A673 (cell line): ENCODE measurements around the gene SLC7A8. TPM values are rescaled to one million over a fixed set of nuclear protein-coding genes. Genes with fewer than 3 reads are reported as not detected.
A peak's percentile ranks its signal among the peaks of the same experiment; 100 is the strongest.

ENCODE experiments used
- BruUV-seq: library from RNA; stranded (reverse); fragments of 400-500 nt; replicated peaks from 2 replicates; lab custom pipeline; 2021; lab: Mats Ljungman, UMichigan
- CTCF ChIA-PET: fragments of 300-600 bp; sonication (Branson Sonifier 250); formaldehyde crosslinking; loops from one replicate; lab custom pipeline; 2022; ENCODE audit warnings: antibody characterized with exemption; lab: Charles Lee
- POLR2A ChIA-PET: fragments of 300-600 bp; sonication (Branson Sonifier 250); formaldehyde crosslinking; loops from one replicate; lab custom pipeline; 2022; ENCODE audit warnings: antibody characterized with exemption; ENCODE audit not compliant: low non-redundant PET; lab: Charles Lee
- DNase-seq: peaks from one replicate; pipeline ENCODE4 v3.0.0-alpha.2; 2015; ENCODE audit warnings: low spot score
- H3K27ac ChIP-seq: fragments of 200-600 bp; sonication (generic); 2 replicates; pipeline ENCODE4 v1.5.1; 2016; ENCODE audit warnings: mixed run types, low read depth, mild to moderate bottlenecking, mixed read lengths, antibody characterized with exemption, low read length; ENCODE audit not compliant: poor library complexity, severe bottlenecking
- H3K27me3 ChIP-seq: fragments of 200-600 bp; sonication (generic); replicated peaks from 2 replicates; pipeline ENCODE4 v1.6.1; 2017; ENCODE audit warnings: mixed run types, low read depth, mild to moderate bottlenecking, mixed read lengths, antibody characterized with exemption, low read length; ENCODE audit not compliant: insufficient read depth, poor library complexity
- H3K36me3 ChIP-seq: fragments of 200-600 bp; sonication (generic); 2 replicates; pipeline ENCODE4 v1.6.1; 2016; ENCODE audit warnings: mixed run types, mild to moderate bottlenecking, mixed read lengths, antibody characterized with exemption, low read length; ENCODE audit not compliant: insufficient read depth, poor library complexity, severe bottlenecking
- H3K4me1 ChIP-seq: fragments of 200-600 bp; sonication (generic); 2 replicates; pipeline ENCODE4 v1.6.1; 2017; ENCODE audit warnings: mixed run types, mild to moderate bottlenecking, mixed read lengths, antibody characterized with exemption, low read length; ENCODE audit not compliant: insufficient read depth, poor library complexity, severe bottlenecking
- H3K4me3 ChIP-seq: fragments of 200-600 bp; sonication (generic); 2 replicates; pipeline ENCODE4 v1.5.1; 2016; ENCODE audit warnings: low read depth, mixed run types, mild to moderate bottlenecking, mixed read lengths, low read length; ENCODE audit not compliant: poor library complexity, severe bottlenecking
- H3K9me3 ChIP-seq: fragments of 200-600 bp; sonication (generic); 2 replicates; pipeline ENCODE4 v1.6.1; 2016; ENCODE audit warnings: mixed run types, low read depth, mild to moderate bottlenecking, mixed read lengths, antibody characterized with exemption, low read length; ENCODE audit not compliant: poor library complexity, severe bottlenecking
- CTCF ChIP-seq: fragments of 300-800, 200-600 bp; sonication (generic); conservative IDR thresholded peaks from 2 replicates; pipeline ENCODE4 v1.5.1; 2017; ENCODE audit warnings: low read depth, mild to moderate bottlenecking, antibody characterized with exemption, low read length, moderate library complexity, mixed read lengths
- EZH2 ChIP-seq: fragments of 200-600 bp; sonication (generic); IDR thresholded peaks from 2 replicates; pipeline ENCODE4 v1.6.1; 2017; ENCODE audit warnings: borderline replicate concordance, low read depth, mild to moderate bottlenecking, mixed read lengths, antibody characterized with exemption, low read length; ENCODE audit not compliant: poor library complexity, severe bottlenecking
- intact Hi-C: fragments of 100-400 bp; cut with micrococcal nuclease; formaldehyde crosslinking; loops from one replicate; pipeline ENCODE4 v1.10.0; 2022; ENCODE audit not compliant: unreplicated experiment
- total RNA-seq: library from RNA; stranded (reverse); gene quantifications from 2 replicates; pipeline ENCODE4 v1.2.3, GENCODE V29; 2021

The SLC7A8 gene
- total RNA-seq, 1 experiment from 2014 or later: 18.3 TPM

- no TSS peak for BruUV-seq
- no peak for DNase-seq
- TF ChIP-seq EZH2: no peak
- TF ChIP-seq CTCF: no peak
- H3K4me3 ChIP-seq: no peak overlapping the region
- no peaks in the 10 kb centered on the region for H3K4me1 ChIP-seq
- no peaks in the 10 kb centered on the region for H3K27me3 ChIP-seq
- intact Hi-C loops: loop anchor here (1.0 to 5.0 kb wide), 2 partner anchors 68 to 196 kb away; no protein-coding TSS in a partner anchor
- no peak overlapping the region for H3K27ac ChIP-seq
- ChIA-PET POLR2A (interaction anchor here (0.7 kb wide), 1 partner anchor 82 kb away, joined by 3 read pairs; no protein-coding TSS in a partner anchor), CTCF (interaction anchor here (0.6 to 6.1 kb wide), 6 partner anchors 33 to 385 kb away, joined by 3 to 90 read pairs (median 4); partner anchors contain the start of genes ACIN1 and C14orf119)
- no peaks in the 10 kb centered on the region for H3K36me3 ChIP-seq
- H3K9me3 ChIP-seq: no peaks in the 10 kb centered on the region
Measured at GRCh38 chr14:23187925-23188324, 4.5 kb upstream of the SLC7A8 start.

- ChIA-PET CTCF (interaction anchor here (0.6 to 6.1 kb wide), 7 partner anchors 32 to 386 kb away, joined by 3 to 90 read pairs (median 4); partner anchors contain the start of genes ACIN1 and C14orf119), POLR2A (interaction anchor here (0.7 kb wide), 1 partner anchor 83 kb away, joined by 3 read pairs; no protein-coding TSS in a partner anchor)
- H3K36me3 ChIP-seq: no peaks in the 10 kb centered on the region
- no peaks in the 10 kb centered on the region for H3K9me3 ChIP-seq
- DNase-seq: peak; percentile 76
- no peak overlapping the region for H3K4me3 ChIP-seq
- no TSS peak for BruUV-seq
- H3K27me3 ChIP-seq: no peaks in the 10 kb centered on the region
- TF ChIP-seq EZH2 (no peak), CTCF (peak; percentile 79)
- peaks cover 3% of the 10 kb centered on the region for H3K4me1 ChIP-seq
- intact Hi-C loops: loop anchor here (1.0 to 5.0 kb wide), 2 partner anchors 67 to 195 kb away; no protein-coding TSS in a partner anchor
- H3K27ac ChIP-seq: no peak overlapping the region
Measured at GRCh38 chr14:23186913-23187654, 3.6 kb upstream of the SLC7A8 start.

GRCh38 chr14:23185063-23185462, 1.6 kb upstream of the SLC7A8 start:
- peak; percentile 45 for DNase-seq
- ChIA-PET POLR2A (interaction anchor here (0.7 kb wide), 1 partner anchor 43 kb away, joined by 7 read pairs; no protein-coding TSS in a partner anchor), CTCF (interaction anchor here (0.7 to 6.1 kb wide), 3 partner anchors 64 to 90 kb away, joined by 3 to 90 read pairs (median 5); partner anchors contain the start of gene ACIN1)
- Histone ChIP-seq H3K36me3 (no peaks in the 10 kb centered on the region), H3K4me1 (peaks cover 4% of the 10 kb centered on the region), H3K4me3 (no peak overlapping the region), H3K9me3 (no peaks in the 10 kb centered on the region), H3K27ac (no peak overlapping the region), H3K27me3 (no peaks in the 10 kb centered on the region)
- no TSS peak for BruUV-seq
- intact Hi-C loops: loop anchor here (5.0 kb wide), 1 partner anchor 193 kb away; no protein-coding TSS in a partner anchor
- no peak for TF ChIP-seq EZH2
